HepG2 (cell line): Measurements from ENCODE around the gene P4HB. TPM values are rescaled to one million over a fixed set of nuclear protein-coding genes. Genes with fewer than 3 reads are reported as not detected.
A peak's percentile ranks its signal among the peaks of the same experiment; 100 is the strongest.

Source experiments
- ELF3 ChIP-seq: IDR thresholded peaks from 2 replicates; pipeline ENCODE4 v1.6.1; 2016; ENCODE audit warnings: missing genetic modification reagents, missing compliant biosample characterization
- KDM3A ChIP-seq: IDR thresholded peaks from 2 replicates; pipeline ENCODE4 v1.6.1; 2018; ENCODE audit warnings: low read depth, missing compliant biosample characterization
- KLF13 ChIP-seq: sonication (generic); formaldehyde crosslinking; IDR thresholded peaks from 2 replicates; pipeline ENCODE4 v1.4.0; 2020; ENCODE audit warnings: mild to moderate bottlenecking, missing genetic modification reagents
- KMT2A ChIP-seq: sonication (generic); formaldehyde crosslinking; IDR thresholded peaks from 2 replicates; pipeline ENCODE4 v1.4.0; 2020; ENCODE audit warnings: missing genetic modification reagents
- RNF2 ChIP-seq: fragments of 450-650 bp; conservative IDR thresholded peaks from 2 replicates; pipeline ENCODE4 v1.6.1; 2016; ENCODE audit warnings: low read depth
- SAFB2 ChIP-seq: sonication (generic); formaldehyde crosslinking; IDR thresholded peaks from 2 replicates; pipeline ENCODE4 v1.5.1; 2020; ENCODE audit warnings: missing genetic modification reagents, low read depth, mild to moderate bottlenecking, borderline replicate concordance
- SALL1 ChIP-seq: sonication (generic); formaldehyde crosslinking; IDR thresholded peaks from 2 replicates; pipeline ENCODE4 v1.8.0; 2022; ENCODE audit warnings: mild to moderate bottlenecking, missing genetic modification reagents
- ZBTB42 ChIP-seq: sonication (generic); formaldehyde crosslinking; IDR thresholded peaks from 2 replicates; pipeline ENCODE4 v1.5.0; 2020; ENCODE audit warnings: mild to moderate bottlenecking, missing genetic modification reagents
- ZNF232 ChIP-seq: sonication (generic); formaldehyde crosslinking; IDR thresholded peaks from 2 replicates; pipeline ENCODE4 v1.4.0; 2020; ENCODE audit warnings: missing genetic modification reagents, borderline replicate concordance
- ZNF333 ChIP-seq: sonication (generic); formaldehyde crosslinking; IDR thresholded peaks from 2 replicates; pipeline ENCODE4 v1.4.0; 2020; ENCODE audit warnings: mild to moderate bottlenecking, missing genetic modification reagents, borderline replicate concordance
- ZNF747 ChIP-seq: sonication (generic); formaldehyde crosslinking; IDR thresholded peaks from 2 replicates; pipeline ENCODE4 v1.8.1; 2023; ENCODE audit warnings: missing genetic modification reagents, mild to moderate bottlenecking, borderline replicate concordance
- polyA plus RNA-seq, 8 experiments: library from polyadenylated mRNA; depleted of rRNA in 3 of 8; stranded (reverse) in 7 of 8; unstranded in 1 of 8; fragments of >200 nt; fragmentation: Illumina TruSeq in 4 of 8; extraction: Trizol in 4 of 8; gene quantifications; 2 replicates each; pipeline versions ENCODE4 v1.2.1 to v1.2.3, GENCODE V29; 2011 to 2016; ENCODE audit warnings: low read depth in 4 of 8, missing spikeins in 1 of 8, mixed read lengths in 1 of 8; ENCODE audit not compliant: insufficient read depth in 1 of 8
- total RNA-seq, 5 experiments: library from RNA; depleted of rRNA; stranded (reverse); fragments of >200 nt; fragmentation: Illumina TruSeq; extraction: Trizol; gene quantifications; 2 replicates each; pipeline ENCODE4 v1.2.3, GENCODE V29; 2016; ENCODE audit warnings: low read depth in 1 of 5
- TF ChIP-seq, protein P1 (sequence below): sonication (generic); formaldehyde crosslinking; IDR thresholded peaks from 2 replicates; pipeline ENCODE4 v1.5.1; 2020; ENCODE audit warnings: mild to moderate bottlenecking, missing genetic modification reagents, moderate library complexity
- TF ChIP-seq, protein P2 (sequence below): sonication (generic); formaldehyde crosslinking; IDR thresholded peaks from 2 replicates; pipeline ENCODE4 v1.8.1; 2023; ENCODE audit warnings: missing genetic modification reagents, inconsistent platforms, borderline replicate concordance
- TF ChIP-seq, protein P3 (sequence below): sonication (generic); formaldehyde crosslinking; IDR thresholded peaks from 2 replicates; pipeline ENCODE4 v1.4.0; 2020; ENCODE audit warnings: mild to moderate bottlenecking, missing genetic modification reagents

Gene P4HB
- total and polyA plus RNA-seq, 2 of the 13 experiments (the other 11 are each of a cell fraction or from before 2014, with no cell fraction given) = 185 to 782 TPM

DNA sequence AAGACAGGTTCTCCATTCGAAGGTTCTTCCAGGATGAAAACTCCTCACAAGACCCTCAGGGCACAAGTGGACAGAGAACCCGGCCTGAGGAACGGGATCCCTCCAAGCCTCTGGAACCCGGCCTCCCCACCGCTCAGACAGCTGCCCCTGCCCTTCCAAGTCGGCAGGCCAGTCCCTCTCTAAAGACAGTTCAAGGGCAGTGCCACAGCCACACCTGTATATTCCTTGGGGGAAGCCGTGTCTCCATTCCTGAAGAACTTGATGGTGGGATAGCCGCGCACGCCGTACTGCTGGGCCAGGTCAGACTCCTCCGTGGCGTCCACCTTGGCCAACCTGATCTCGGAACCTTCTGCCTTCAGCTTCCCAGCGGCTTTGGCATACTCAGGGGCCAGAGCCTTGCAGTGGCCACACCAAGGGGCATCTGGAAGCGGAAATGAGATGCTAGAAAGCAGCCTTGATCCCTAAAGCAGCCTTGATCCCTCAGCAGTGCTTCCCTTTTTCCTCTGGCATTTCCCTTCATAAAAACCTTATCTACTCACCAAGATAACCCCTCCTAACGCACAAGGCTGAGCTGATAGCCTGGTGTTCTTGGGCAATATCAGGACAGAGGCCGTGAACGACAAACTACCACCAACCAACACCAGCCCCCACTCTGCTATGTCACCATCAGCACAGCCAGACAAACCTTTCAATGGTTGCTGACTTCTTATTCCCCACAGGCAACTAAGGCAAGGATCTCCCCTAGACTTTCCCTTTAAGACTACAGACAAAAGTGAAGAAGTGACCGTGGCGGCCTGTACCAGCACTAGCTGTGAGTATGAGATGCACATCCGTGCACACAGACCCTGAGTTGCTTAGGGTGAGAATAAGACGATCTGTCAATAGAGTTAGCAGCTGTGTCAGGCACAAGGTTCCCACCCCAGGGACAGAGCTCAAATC, 1.1 kb downstream of the P4HB start (continued):
- 0 out of 2 replicates have a peak, but pooled peaks have one; percentile 17 for TF ChIP-seq ZNF232 (CRISPR knock-in tag)
- TF ChIP-seq ZBTB42 (CRISPR knock-in tag) = 0 out of 2 replicates have a peak, but pooled peaks have one; percentile 50
- TF ChIP-seq, protein P1, sequence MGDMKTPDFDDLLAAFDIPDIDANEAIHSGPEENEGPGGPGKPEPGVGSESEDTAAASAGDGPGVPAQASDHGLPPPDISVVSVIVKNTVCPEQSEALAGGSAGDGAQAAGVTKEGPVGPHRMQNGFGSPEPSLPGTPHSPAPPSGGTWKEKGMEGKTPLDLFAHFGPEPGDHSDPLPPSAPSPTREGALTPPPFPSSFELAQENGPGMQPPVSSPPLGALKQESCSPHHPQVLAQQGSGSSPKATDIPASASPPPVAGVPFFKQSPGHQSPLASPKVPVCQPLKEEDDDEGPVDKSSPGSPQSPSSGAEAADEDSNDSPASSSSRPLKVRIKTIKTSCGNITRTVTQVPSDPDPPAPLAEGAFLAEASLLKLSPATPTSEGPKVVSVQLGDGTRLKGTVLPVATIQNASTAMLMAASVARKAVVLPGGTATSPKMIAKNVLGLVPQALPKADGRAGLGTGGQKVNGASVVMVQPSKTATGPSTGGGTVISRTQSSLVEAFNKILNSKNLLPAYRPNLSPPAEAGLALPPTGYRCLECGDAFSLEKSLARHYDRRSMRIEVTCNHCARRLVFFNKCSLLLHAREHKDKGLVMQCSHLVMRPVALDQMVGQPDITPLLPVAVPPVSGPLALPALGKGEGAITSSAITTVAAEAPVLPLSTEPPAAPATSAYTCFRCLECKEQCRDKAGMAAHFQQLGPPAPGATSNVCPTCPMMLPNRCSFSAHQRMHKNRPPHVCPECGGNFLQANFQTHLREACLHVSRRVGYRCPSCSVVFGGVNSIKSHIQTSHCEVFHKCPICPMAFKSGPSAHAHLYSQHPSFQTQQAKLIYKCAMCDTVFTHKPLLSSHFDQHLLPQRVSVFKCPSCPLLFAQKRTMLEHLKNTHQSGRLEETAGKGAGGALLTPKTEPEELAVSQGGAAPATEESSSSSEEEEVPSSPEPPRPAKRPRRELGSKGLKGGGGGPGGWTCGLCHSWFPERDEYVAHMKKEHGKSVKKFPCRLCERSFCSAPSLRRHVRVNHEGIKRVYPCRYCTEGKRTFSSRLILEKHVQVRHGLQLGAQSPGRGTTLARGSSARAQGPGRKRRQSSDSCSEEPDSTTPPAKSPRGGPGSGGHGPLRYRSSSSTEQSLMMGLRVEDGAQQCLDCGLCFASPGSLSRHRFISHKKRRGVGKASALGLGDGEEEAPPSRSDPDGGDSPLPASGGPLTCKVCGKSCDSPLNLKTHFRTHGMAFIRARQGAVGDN (CRISPR knock-in tag) = peak; percentile 25; the same call in 1 of the 2 replicates
- TF ChIP-seq SAFB2 (CRISPR knock-in tag) = peak; percentile 9; the same call in 1 of the 2 replicates
- TF ChIP-seq ZNF333 (CRISPR knock-in tag) = peak; percentile 88; the same call in 1 of the 2 replicates
- TF ChIP-seq ELF3 = 0 out of 2 replicates have a peak, but pooled peaks have one; percentile 17
- TF ChIP-seq ZNF747 (CRISPR knock-in tag) = peak; percentile 62; the same call in 1 of the 2 replicates
- TF ChIP-seq KMT2A (CRISPR knock-in tag) = 0 out of 2 replicates have a peak, but pooled peaks have one; percentile 52
- TF ChIP-seq SALL1 (CRISPR knock-in tag) = 0 out of 2 replicates have a peak, but pooled peaks have one; percentile 3
- TF ChIP-seq, protein P2, sequence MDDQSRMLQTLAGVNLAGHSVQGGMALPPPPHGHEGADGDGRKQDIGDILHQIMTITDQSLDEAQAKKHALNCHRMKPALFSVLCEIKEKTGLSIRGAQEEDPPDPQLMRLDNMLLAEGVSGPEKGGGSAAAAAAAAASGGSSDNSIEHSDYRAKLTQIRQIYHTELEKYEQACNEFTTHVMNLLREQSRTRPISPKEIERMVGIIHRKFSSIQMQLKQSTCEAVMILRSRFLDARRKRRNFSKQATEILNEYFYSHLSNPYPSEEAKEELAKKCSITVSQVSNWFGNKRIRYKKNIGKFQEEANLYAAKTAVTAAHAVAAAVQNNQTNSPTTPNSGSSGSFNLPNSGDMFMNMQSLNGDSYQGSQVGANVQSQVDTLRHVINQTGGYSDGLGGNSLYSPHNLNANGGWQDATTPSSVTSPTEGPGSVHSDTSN = no peak
- TF ChIP-seq KDM3A (CRISPR knock-in tag) = peak; percentile 8; the same call in 1 of the 2 replicates
- TF ChIP-seq KLF13 (CRISPR knock-in tag) = no peak
- no peak for TF ChIP-seq RNF2
- TF ChIP-seq, protein P3, sequence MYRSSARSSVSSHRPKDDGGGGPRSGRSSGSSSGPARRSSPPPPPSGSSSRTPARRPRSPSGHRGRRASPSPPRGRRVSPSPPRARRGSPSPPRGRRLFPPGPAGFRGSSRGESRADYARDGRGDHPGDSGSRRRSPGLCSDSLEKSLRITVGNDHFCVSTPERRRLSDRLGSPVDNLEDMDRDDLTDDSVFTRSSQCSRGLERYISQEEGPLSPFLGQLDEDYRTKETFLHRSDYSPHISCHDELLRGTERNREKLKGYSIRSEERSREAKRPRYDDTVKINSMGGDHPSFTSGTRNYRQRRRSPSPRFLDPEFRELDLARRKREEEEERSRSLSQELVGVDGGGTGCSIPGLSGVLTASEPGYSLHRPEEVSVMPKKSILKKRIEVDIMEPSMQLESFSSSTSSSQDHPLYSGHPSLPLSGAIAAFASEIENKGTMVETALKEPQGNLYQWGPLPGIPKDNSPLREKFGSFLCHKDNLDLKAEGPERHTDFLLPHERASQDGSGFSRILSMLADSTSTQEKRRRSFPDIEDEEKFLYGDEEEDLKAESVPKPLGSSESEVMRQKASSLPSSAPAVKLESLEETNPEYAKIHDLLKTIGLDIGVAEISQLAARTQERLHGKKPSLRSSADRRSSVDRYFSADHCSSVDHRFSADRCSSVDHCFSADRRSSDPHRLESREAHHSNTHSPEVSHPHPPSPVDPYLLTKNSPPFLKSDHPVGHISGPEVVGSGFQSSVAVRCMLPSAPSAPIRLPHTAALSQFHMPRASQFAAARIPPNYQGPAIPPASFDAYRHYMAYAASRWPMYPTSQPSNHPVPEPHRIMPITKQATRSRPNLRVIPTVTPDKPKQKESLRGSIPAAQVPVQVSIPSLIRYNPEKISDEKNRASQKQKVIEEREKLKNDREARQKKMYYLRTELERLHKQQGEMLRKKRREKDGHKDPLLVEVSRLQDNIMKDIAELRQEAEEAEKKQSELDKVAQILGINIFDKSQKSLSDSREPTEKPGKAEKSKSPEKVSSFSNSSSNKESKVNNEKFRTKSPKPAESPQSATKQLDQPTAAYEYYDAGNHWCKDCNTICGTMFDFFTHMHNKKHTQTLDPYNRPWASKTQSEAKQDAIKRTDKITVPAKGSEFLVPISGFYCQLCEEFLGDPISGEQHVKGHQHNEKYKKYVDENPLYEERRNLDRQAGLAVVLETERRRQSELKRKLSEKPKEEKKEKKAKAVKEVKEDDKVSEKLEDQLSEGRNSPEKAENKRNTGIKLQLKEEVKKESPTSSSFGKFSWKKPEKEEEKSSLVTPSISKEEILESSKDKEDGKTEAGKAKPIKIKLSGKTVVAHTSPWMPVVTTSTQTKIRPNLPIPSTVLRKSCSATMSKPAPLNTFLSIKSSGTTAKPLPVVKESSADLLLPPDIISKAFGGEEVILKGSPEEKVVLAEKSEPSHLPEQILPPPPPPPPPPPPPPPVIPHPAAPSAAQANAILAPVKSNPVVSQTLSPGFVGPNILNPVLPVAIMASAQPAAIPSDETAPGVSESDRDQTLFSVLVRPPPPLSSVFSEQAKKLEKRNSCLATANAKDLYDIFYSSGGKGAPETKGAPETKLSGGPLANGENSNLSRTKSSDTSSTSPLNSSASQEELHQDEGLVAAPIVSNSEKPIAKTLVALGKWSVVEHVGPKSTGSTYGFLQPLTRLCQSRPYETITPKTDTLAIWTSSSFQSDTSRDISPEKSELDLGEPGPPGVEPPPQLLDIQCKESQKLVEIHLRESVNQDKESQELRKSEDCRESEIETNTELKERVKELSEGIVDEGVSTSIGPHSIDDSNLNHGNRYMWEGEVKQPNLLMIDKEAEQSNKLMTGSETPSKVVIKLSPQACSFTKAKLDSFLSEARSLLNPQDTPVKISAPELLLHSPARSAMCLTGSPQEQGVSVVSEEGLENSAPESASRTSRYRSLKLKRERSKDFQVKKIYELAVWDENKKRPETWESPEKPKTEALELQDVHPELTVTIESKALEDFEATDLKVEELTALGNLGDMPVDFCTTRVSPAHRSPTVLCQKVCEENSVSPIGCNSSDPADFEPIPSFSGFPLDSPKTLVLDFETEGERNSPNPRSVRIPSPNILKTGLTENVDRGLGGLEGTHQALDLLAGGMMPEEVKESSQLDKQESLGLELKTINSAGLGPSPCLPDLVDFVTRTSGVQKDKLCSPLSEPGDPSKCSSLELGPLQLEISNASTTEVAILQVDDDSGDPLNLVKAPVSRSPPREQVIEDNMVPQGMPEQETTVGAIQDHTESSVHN (CRISPR knock-in tag) = 0 out of 2 replicates have a peak, but pooled peaks have one; percentile 7
